Uterus (tissue), 4 donors: ENCODE measurements around the gene SMAD6. TPM values are rescaled to one million over a fixed set of nuclear protein-coding genes. Genes with fewer than 3 reads are reported as not detected.
"Not testable (repeated sequence)": the region's sequence is repeated elsewhere in the genome, so short reads cannot be mapped to it uniquely, and the experiment has no call there.

Source experiments
- DNase-seq, 2 donors: peaks; one replicate each; pipeline ENCODE4 v3.0.0-alpha.2; 2019 to 2020
- H3K27ac ChIP-seq, 2 donors: fragments of 200-600 bp; sonication (generic); 1 replicate in 1 of 2; 2 replicates in 1 of 2; pipeline ENCODE4 v1.5.1; 2016 to 2018
- H3K27me3 ChIP-seq, 2 donors: fragments of 200-600 bp; sonication (generic); one replicate each; pipeline ENCODE4 v1.5.1; 2018 to 2019; ENCODE audit warnings: control low read depth in 1 of 2
- H3K36me3 ChIP-seq, 2 donors: fragments of 200-600 bp; sonication (generic); one replicate each; pipeline ENCODE4 v1.5.1; 2019; ENCODE audit warnings: control low read depth in 1 of 2
- H3K4me1 ChIP-seq, 2 donors: fragments of 200-600 bp; sonication (generic); one replicate each; pipeline ENCODE4 v1.5.1; 2018 to 2019; ENCODE audit warnings: control low read depth in 1 of 2
- H3K4me3 ChIP-seq, 2 donors: fragments of 200-600 bp; sonication (generic); 1 replicate in 1 of 2; 2 replicates in 1 of 2; pipeline ENCODE4 v1.5.1; 2018 to 2019; ENCODE audit warnings: mild to moderate bottlenecking in 1 of 2
- H3K9me3 ChIP-seq, 2 donors: fragments of 200-600 bp; sonication (generic); one replicate each; pipeline ENCODE4 v1.5.1; 2019; ENCODE audit warnings: control low read depth in 1 of 2
- CTCF ChIP-seq, 4 experiments: fragments of 200-600 bp in 2 of 4; fragments of 450-650 bp in 2 of 4; sonication (generic) in 2 of 4; IDR thresholded peaks; one replicate each; pipeline ENCODE4 v1.5.1; 2016 to 2019; ENCODE audit warnings: antibody characterized with exemption in 4 of 4, mild to moderate bottlenecking in 2 of 4, moderate library complexity in 1 of 4
- POLR2A ChIP-seq, 2 donors: fragments of 450-650 bp; IDR thresholded peaks; one replicate each; pipeline ENCODE4 v1.6.1; 2016; ENCODE audit warnings: antibody characterized with exemption in 2 of 2, mild to moderate bottlenecking in 1 of 2, moderate library complexity in 1 of 2
- intact Hi-C: fragments of 100-400 bp; cut with DNase I; formaldehyde crosslinking; loops from one replicate; pipeline ENCODE4 v1.15.1; 2023; ENCODE audit warnings: low total_unique reads
- total RNA-seq, 4 donors: library from RNA; depleted of rRNA in 3 of 4; stranded (reverse); fragments of >200 nt in 3 of 4; gene quantifications; one replicate each; pipeline versions ENCODE4 v1.1.0 to v1.2.4, GENCODE V29; 2014 to 2023
- donor health status: DM: yes; HTN: yes; CAD: no.

Gene SMAD6
- total RNA-seq, 4 donors from 2014 or later: 9.4 to 30.1 (median 19.1) TPM

- Histone ChIP-seq H3K4me1 (no peaks in the 10 kb centered on the region), H3K9me3 (no peaks in the 10 kb centered on the region), H3K27ac (no peak overlapping the region), H3K36me3 (no peaks in the 10 kb centered on the region), H3K27me3 (no peaks in the 10 kb centered on the region), H3K4me3 (no peak overlapping the region)
- intact Hi-C loops: no loop called here
- DNase-seq: no peak
- TF ChIP-seq CTCF (IDR thresholded peaks at IDR 0.05) (no peak), POLR2A (IDR thresholded peaks at IDR 0.05) (no peak)
Measured at GRCh38 chr15:66825731-66826130, 123.7 kb downstream of the SMAD6 start.

- Histone ChIP-seq H3K4me1 (no peaks in the 10 kb centered on the region), H3K27me3 (no peaks in the 10 kb centered on the region), H3K36me3 (no peaks in the 10 kb centered on the region), H3K4me3 (no peak overlapping the region), H3K27ac (no peak overlapping the region), H3K9me3 (no peaks in the 10 kb centered on the region)
- DNase-seq: no peak
- TF ChIP-seq CTCF (IDR thresholded peaks at IDR 0.05): no peak
- TF ChIP-seq POLR2A (IDR thresholded peaks at IDR 0.05): no peak
- intact Hi-C loops: no loop called here
Measured at GRCh38 chr15:66826507-66826906, 124.5 kb downstream of the SMAD6 start.

GRCh38 chr15:66827039-66827697, 125.1 kb downstream of the SMAD6 start:
- Histone ChIP-seq H3K36me3 (no peaks in the 10 kb centered on the region), H3K27ac (no peak overlapping the region), H3K9me3 (no peaks in the 10 kb centered on the region), H3K27me3 (no peaks in the 10 kb centered on the region), H3K4me1 (no peaks in the 10 kb centered on the region), H3K4me3 (no peak overlapping the region)
- TF ChIP-seq POLR2A (IDR thresholded peaks at IDR 0.05): no peak
- no peak for TF ChIP-seq CTCF (IDR thresholded peaks at IDR 0.05)
- no peak for DNase-seq
- intact Hi-C loops: no loop called here

GRCh38 chr15:66827698-66828055, 125.6 kb downstream of the SMAD6 start:
- intact Hi-C loops: no loop called here
- TF ChIP-seq POLR2A (IDR thresholded peaks at IDR 0.05) (no peak), CTCF (IDR thresholded peaks at IDR 0.05) (no peak)
- no peak overlapping the region for H3K4me3 ChIP-seq
- H3K36me3 ChIP-seq: no peaks in the 10 kb centered on the region
- no peak for DNase-seq
- no peaks in the 10 kb centered on the region for H3K4me1 ChIP-seq
- H3K27ac ChIP-seq: no peak overlapping the region
- no peaks in the 10 kb centered on the region for H3K9me3 ChIP-seq
- H3K27me3 ChIP-seq: no peaks in the 10 kb centered on the region

DNA sequence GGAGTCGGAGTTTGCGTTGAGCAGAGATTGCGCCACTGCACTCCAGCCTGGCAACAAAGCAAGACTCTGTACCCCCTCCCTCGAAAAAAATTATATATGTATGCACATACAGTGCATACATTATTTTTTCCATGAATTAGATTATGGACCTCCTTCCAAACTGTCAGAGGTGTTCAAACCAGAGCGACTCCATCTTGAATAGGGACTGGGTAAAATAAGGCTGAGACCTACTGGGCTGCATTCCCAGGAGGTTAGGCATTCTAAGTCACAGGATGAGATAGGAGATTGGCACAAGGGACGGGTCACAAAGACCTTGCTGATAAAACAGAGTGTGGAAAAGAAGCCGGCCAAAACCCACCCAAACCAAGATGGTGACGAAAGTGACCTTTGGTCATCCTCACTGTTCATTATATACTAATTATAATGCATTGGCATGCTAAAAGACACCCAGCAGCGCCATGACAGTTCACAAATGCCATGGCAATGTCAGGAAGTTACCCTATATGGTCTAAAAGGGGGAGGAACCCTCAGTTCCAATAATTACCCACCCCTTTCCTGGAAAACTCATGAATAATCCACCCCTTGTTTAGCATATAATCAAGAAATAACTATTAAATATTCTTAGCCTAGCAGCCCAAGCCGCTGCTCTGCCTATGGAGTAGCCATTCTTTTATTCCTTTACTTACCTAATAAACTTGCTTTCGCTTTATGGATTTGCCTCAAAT, 126.9 kb downstream of the SMAD6 start:
- intact Hi-C loops, H3K9me3 ChIP-seq, H3K27me3 ChIP-seq, H3K4me3 ChIP-seq, DNase-seq, H3K36me3 ChIP-seq, H3K4me1 ChIP-seq, H3K27ac ChIP-seq: not testable (repeated sequence)
